ENCODE results near the gene TTPAL. TPM values are rescaled to one million over a fixed set of nuclear protein-coding genes. Genes with fewer than 3 reads are reported as not detected.

Gene TTPAL
- total RNA-seq, 4 donors from 2014 or later, result 9.2 to 21.8 (median 13.8) TPM

- H3K27ac ChIP-seq, result peak overlapping the region in 3 of 4 donors; percentile 55 to 92 (median 89)
- no peaks in the 10 kb centered on the region for H3K9me3 ChIP-seq
- H3K4me3 ChIP-seq, result no peak overlapping the region
- H3K4me1 ChIP-seq, result peaks cover 0 to 63% (median 0%) of the 10 kb centered on the region in 3 donors
- H3K27me3 ChIP-seq, result no peaks in the 10 kb centered on the region
- no peaks in the 10 kb centered on the region for H3K36me3 ChIP-seq
- no peak for ATAC-seq
- no peak for TF ChIP-seq POLR2A (IDR thresholded peaks at IDR 0.05)
- no peak for TF ChIP-seq CTCF (IDR thresholded peaks at IDR 0.05)
- TF ChIP-seq EP300 (IDR thresholded peaks at IDR 0.05), result no peak
- no peak for TF ChIP-seq POLR2AphosphoS5 (IDR thresholded peaks at IDR 0.05)
- 29 to 55% methylated on average over 4 of the region's 4 CpGs for WGBS, 2 donors (ENCODE audit: low coverage in 1 of 2)
These were observed 58.3 kb downstream of the TTPAL start for GRCh38 chr20:44533928-44534327.

- H3K27me3 ChIP-seq, result no peaks in the 10 kb centered on the region
- H3K36me3 ChIP-seq, result no peaks in the 10 kb centered on the region
- no peak for ATAC-seq
- no peak for TF ChIP-seq POLR2AphosphoS5 (IDR thresholded peaks at IDR 0.05)
- TF ChIP-seq CTCF (IDR thresholded peaks at IDR 0.05), result no peak
- TF ChIP-seq POLR2A (IDR thresholded peaks at IDR 0.05), result no peak
- TF ChIP-seq EP300 (IDR thresholded peaks at IDR 0.05), result no peak
- peaks cover 0 to 81% (median 4%) of the 10 kb centered on the region in 3 donors for H3K4me1 ChIP-seq
- H3K27ac ChIP-seq, result peak overlapping the region; percentile 24 to 92 (median 81)
- no peak overlapping the region for H3K4me3 ChIP-seq
- 49 to 56% methylated on average over 3 of the region's 3 CpGs for WGBS, 2 donors (ENCODE audit: low coverage in 1 of 2)
- no peaks in the 10 kb centered on the region for H3K9me3 ChIP-seq
These were observed 60.5 kb downstream of the TTPAL start for GRCh38 chr20:44536175-44536574.

GRCh38 chr20:44537993-44538392 is 62.3 kb downstream of the TTPAL start:
- peaks cover 0 to 87% (median 12%) of the 10 kb centered on the region in 3 donors for H3K4me1 ChIP-seq
- ATAC-seq, result peak; percentile 37
- H3K27ac ChIP-seq, result peak overlapping the region in 3 of 4 donors; percentile 7 to 92 (median 89)
- H3K9me3 ChIP-seq, result no peaks in the 10 kb centered on the region
- TF ChIP-seq POLR2AphosphoS5 (IDR thresholded peaks at IDR 0.05) (no peak), EP300 (IDR thresholded peaks at IDR 0.05) (no peak), POLR2A (IDR thresholded peaks at IDR 0.05) (no peak), CTCF (IDR thresholded peaks at IDR 0.05) (peak; percentile 11 to 54 (median 40))
- H3K27me3 ChIP-seq, result no peaks in the 10 kb centered on the region
- H3K4me3 ChIP-seq, result no peak overlapping the region
- WGBS, 2 donors (ENCODE audit: low coverage in 1 of 2), result 53% methylated on average over 1 of the region's 1 CpG; no CpG with 5 or more reads in 1 of the 2 donors
- no peaks in the 10 kb centered on the region for H3K36me3 ChIP-seq

GRCh38 chr20:44540834-44541233 is 65.2 kb downstream of the TTPAL start:
- no peak overlapping the region for H3K4me3 ChIP-seq
- WGBS, 2 donors (ENCODE audit: low coverage in 1 of 2), result 55 to 56% methylated on average over 6 of the region's 6 CpGs
- H3K27me3 ChIP-seq, result no peaks in the 10 kb centered on the region
- no peak for ATAC-seq
- peaks cover 0 to 84% (median 18%) of the 10 kb centered on the region in 3 donors for H3K4me1 ChIP-seq
- H3K27ac ChIP-seq, result peak overlapping the region; percentile 79 to 92 (median 86)
- no peaks in the 10 kb centered on the region for H3K9me3 ChIP-seq
- no peaks in the 10 kb centered on the region for H3K36me3 ChIP-seq
- TF ChIP-seq EP300 (IDR thresholded peaks at IDR 0.05) (no peak), CTCF (IDR thresholded peaks at IDR 0.05) (no peak), POLR2A (IDR thresholded peaks at IDR 0.05) (no peak), POLR2AphosphoS5 (IDR thresholded peaks at IDR 0.05) (no peak)

- WGBS, 2 donors (ENCODE audit: low coverage in 1 of 2), result 29 to 38% methylated on average over 4 of the region's 4 CpGs
- ATAC-seq, result no peak
- TF ChIP-seq POLR2A (IDR thresholded peaks at IDR 0.05) (no peak), EP300 (IDR thresholded peaks at IDR 0.05) (no peak), CTCF (IDR thresholded peaks at IDR 0.05) (no peak), POLR2AphosphoS5 (IDR thresholded peaks at IDR 0.05) (no peak)
- Histone ChIP-seq H3K9me3 (no peaks in the 10 kb centered on the region), H3K27me3 (no peaks in the 10 kb centered on the region), H3K36me3 (no peaks in the 10 kb centered on the region), H3K4me1 (peaks cover 0 to 83% (median 18%) of the 10 kb centered on the region in 3 donors), H3K4me3 (no peak overlapping the region), H3K27ac (peak overlapping the region; percentile 81 to 92 (median 86))
These were observed 66.3 kb downstream of the TTPAL start for GRCh38 chr20:44541992-44542391.

Data from gastroesophageal sphincter (tissue), 4 donors.